ENCODE results near the gene UBAP2L. TPM values are rescaled to one million over a fixed set of nuclear protein-coding genes. Genes with fewer than 3 reads are reported as not detected.

UBAP2L gene
- total and polyA plus RNA-seq, 4 donors, result 67.3 to 147 (median 105) TPM

DNA sequence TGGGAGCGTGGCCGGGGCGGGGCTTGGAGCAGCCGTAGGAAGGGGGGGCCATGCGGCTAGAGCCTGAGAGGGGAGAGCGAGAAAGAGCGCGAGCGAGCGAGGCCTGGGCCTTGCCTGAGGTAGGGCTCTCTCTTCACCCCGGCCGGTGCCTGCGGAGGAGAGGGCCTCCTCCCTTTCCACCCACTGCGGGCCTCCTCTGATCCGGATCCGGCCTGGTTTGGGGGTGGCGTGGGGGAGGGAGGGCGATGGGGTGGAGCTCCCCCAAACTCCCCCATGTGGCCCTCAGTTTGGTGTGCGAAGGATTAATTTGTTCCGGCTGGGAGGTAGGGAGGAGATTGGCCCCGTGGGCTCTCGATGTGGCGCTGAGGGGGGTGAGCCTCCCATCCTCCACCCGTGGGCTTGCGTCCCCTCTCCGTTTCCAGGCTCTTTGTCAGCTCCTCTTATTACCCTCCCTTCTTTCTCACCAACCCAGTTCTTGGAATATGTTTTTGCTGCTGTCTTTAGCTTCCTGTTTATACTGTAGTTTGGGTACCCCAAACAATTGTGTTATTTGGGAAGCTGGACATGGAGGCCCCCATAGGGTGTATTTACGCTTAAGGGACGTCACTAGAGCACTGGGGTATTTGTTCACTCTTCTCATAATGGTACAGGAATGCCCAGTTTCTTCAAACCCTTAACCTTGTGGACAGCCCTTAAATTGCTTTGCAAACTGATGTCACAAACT, 685 bp downstream of the UBAP2L start:
- Histone ChIP-seq H3K27ac (ENCODE audit: low read depth in 1 of 2, low read length in 1 of 2) (peak overlapping the region; percentile 88 to 96), H3K4me3 (peak overlapping the region; percentile 99), H3K36me3 (ENCODE audit: control insufficient read depth in 4 of 4, insufficient read depth in 4 of 4, low read length in 4 of 4) (peaks cover 5 to 26% (median 13%) of the 10 kb centered on the region in 4 donors), H3K4me1 (ENCODE audit: control insufficient read depth in 5 of 5, insufficient read depth in 5 of 5, low read length in 5 of 5) (peaks cover 1 to 23% (median 12%) of the 10 kb centered on the region in 5 donors), H3K9ac (ENCODE audit: insufficient read depth in 1 of 2, low read length in 2 of 2) (peak overlapping the region; percentile 93 to 95), H3K27me3 (ENCODE audit: control insufficient read depth in 3 of 3, insufficient read depth in 3 of 3, low read length in 2 of 3) (no peaks in the 10 kb centered on the region), H3K9me3 (ENCODE audit: control insufficient read depth in 4 of 4, insufficient read depth in 3 of 4, low read length in 3 of 4) (no peaks in the 10 kb centered on the region)
- 0% methylated on average over 24 to 28 of the region's 28 CpGs for WGBS, 2 donors
- peak; percentile 66 to 81 (median 75) for DNase-seq
- TF ChIP-seq, protein P1, sequence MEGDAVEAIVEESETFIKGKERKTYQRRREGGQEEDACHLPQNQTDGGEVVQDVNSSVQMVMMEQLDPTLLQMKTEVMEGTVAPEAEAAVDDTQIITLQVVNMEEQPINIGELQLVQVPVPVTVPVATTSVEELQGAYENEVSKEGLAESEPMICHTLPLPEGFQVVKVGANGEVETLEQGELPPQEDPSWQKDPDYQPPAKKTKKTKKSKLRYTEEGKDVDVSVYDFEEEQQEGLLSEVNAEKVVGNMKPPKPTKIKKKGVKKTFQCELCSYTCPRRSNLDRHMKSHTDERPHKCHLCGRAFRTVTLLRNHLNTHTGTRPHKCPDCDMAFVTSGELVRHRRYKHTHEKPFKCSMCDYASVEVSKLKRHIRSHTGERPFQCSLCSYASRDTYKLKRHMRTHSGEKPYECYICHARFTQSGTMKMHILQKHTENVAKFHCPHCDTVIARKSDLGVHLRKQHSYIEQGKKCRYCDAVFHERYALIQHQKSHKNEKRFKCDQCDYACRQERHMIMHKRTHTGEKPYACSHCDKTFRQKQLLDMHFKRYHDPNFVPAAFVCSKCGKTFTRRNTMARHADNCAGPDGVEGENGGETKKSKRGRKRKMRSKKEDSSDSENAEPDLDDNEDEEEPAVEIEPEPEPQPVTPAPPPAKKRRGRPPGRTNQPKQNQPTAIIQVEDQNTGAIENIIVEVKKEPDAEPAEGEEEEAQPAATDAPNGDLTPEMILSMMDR (IDR thresholded peaks at IDR 0.05; ENCODE audit: control extremely low read depth, extremely low read depth), result no peak
- ATAC-seq (ENCODE audit: insufficient read depth, low FRiP score), result peak; percentile 49

DNA sequence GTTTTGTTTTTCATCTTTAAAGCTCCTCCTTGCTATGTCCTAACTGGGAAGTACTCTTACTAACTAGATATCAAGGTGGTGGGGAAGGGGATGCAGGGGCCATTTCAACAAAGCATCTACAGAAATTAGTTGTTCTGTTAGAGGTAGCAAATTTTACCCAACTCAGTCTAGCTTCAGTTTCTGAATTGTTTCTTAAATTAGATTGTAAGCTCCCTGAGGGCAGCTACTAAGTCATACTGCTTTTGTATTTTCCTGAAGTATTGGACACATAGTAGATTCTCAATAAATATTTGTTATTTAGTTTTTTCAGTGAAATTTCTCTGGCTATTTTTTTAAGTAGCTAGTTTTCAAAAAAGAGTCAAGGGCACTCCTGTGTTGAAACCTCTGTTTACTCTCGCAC, 1.8 kb downstream of the UBAP2L start:
- Histone ChIP-seq H3K4me3 (no peak overlapping the region), H3K4me1 (ENCODE audit: control insufficient read depth in 5 of 5, insufficient read depth in 5 of 5, low read length in 5 of 5) (peaks cover 0 to 23% (median 12%) of the 10 kb centered on the region in 5 donors), H3K27me3 (ENCODE audit: control insufficient read depth in 3 of 3, insufficient read depth in 3 of 3, low read length in 2 of 3) (no peaks in the 10 kb centered on the region), H3K9me3 (ENCODE audit: control insufficient read depth in 4 of 4, insufficient read depth in 3 of 4, low read length in 3 of 4) (no peaks in the 10 kb centered on the region), H3K36me3 (ENCODE audit: control insufficient read depth in 4 of 4, insufficient read depth in 4 of 4, low read length in 4 of 4) (peaks cover 9 to 27% (median 14%) of the 10 kb centered on the region in 4 donors), H3K9ac (ENCODE audit: insufficient read depth in 1 of 2, low read length in 2 of 2) (peak overlapping the region; percentile 93 to 95), H3K27ac (ENCODE audit: low read depth in 1 of 2, low read length in 1 of 2) (peak overlapping the region in 1 of 2 donors; percentile 4)
- 56 to 58% methylated on average over 1 of the region's 1 CpG for WGBS, 2 donors
- TF ChIP-seq, protein P1 (IDR thresholded peaks at IDR 0.05; ENCODE audit: control extremely low read depth, extremely low read depth), result no peak
- DNase-seq, result peak in 2 of 3 donors; percentile 9 to 13
- ATAC-seq (ENCODE audit: insufficient read depth, low FRiP score), result no peak

DNA sequence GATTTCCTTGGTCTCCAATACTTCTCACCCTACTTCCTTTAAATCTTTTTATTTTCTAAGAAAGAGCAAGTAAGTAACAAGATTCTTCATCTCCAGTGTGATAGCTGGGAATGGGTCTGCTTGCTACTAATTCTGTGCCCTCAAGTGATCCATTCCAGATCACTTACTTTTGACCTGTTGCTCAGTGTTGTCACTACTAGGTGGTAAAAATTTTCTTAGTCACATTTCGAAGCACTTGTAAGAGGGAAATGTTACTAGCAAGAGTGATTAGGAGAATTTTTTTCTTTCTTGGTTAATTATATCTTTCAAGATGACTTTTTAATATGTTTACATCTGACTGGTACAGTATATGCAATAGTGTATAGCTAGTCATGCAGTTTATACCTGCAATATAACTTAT, 2.2 kb downstream of the UBAP2L start:
- Histone ChIP-seq H3K27ac (ENCODE audit: low read depth in 1 of 2, low read length in 1 of 2) (peak overlapping the region in 1 of 2 donors; percentile 4), H3K9ac (ENCODE audit: insufficient read depth in 1 of 2, low read length in 2 of 2) (no peak overlapping the region), H3K27me3 (ENCODE audit: control insufficient read depth in 3 of 3, insufficient read depth in 3 of 3, low read length in 2 of 3) (no peaks in the 10 kb centered on the region), H3K36me3 (ENCODE audit: control insufficient read depth in 4 of 4, insufficient read depth in 4 of 4, low read length in 4 of 4) (peaks cover 9 to 27% (median 14%) of the 10 kb centered on the region in 4 donors), H3K4me3 (no peak overlapping the region), H3K9me3 (ENCODE audit: control insufficient read depth in 4 of 4, insufficient read depth in 3 of 4, low read length in 3 of 4) (no peaks in the 10 kb centered on the region), H3K4me1 (ENCODE audit: control insufficient read depth in 5 of 5, insufficient read depth in 5 of 5, low read length in 5 of 5) (peaks cover 0 to 23% (median 12%) of the 10 kb centered on the region in 5 donors)
- DNase-seq (no peak), ATAC-seq (ENCODE audit: insufficient read depth, low FRiP score) (no peak)
- TF ChIP-seq, protein P1 (IDR thresholded peaks at IDR 0.05; ENCODE audit: control extremely low read depth, extremely low read depth), result no peak
- 58 to 73% methylated on average over 1 of the region's 1 CpG for WGBS, 2 donors

Measured in lung (tissue), 12 donors.